Stimulated activated naive B cell treated with anti-CD40 and anti-IgM and Interleukin-4, amounts not matched to agents 10 μg/mL and 1 μg/mL and 100 μg/mL, for 72 hours (primary cell): ENCODE data around the gene NUS1.
A peak's percentile ranks its signal among the peaks of the same experiment; 100 is the strongest.
"Not testable (repeated sequence)": the region's sequence is repeated elsewhere in the genome, so short reads cannot be mapped to it uniquely, and the experiment has no call there.

Source experiments
- ATAC-seq, 2 donors: fragments of 150-1000 bp; cut with Tn5 transposase; replicated peaks; 2 replicates each; pipeline ENCODE4 v1.10.0; 2021; ENCODE audit warnings: moderate library complexity in 1 of 2
- DNase-seq: peaks from one replicate; pipeline ENCODE4 v3.0.0; 2021
- H3K27ac Mint-ChIP-seq: one replicate; pipeline ENCODE4 v1.8.0; 2022; ENCODE audit warnings: mild to moderate bottlenecking, mixed read lengths
- H3K27me3 Mint-ChIP-seq, 2 donors: one replicate each; pipeline ENCODE4 v1.8.0; 2022; ENCODE audit warnings: mixed read lengths in 2 of 2
- H3K36me3 Mint-ChIP-seq, 2 donors: one replicate each; pipeline ENCODE4 v1.8.0; 2022; ENCODE audit warnings: mixed read lengths in 2 of 2, mild to moderate bottlenecking in 1 of 2
- H3K4me1 Mint-ChIP-seq, 2 donors: one replicate each; pipeline ENCODE4 v1.8.0; 2022; ENCODE audit warnings: mixed read lengths in 2 of 2, mild to moderate bottlenecking in 1 of 2
- H3K4me3 Mint-ChIP-seq, 2 donors: one replicate each; pipeline ENCODE4 v1.8.0; 2022; ENCODE audit warnings: mild to moderate bottlenecking in 2 of 2, mixed read lengths in 2 of 2, moderate library complexity in 1 of 2
- H3K9me3 Mint-ChIP-seq, 2 donors: one replicate each; pipeline ENCODE4 v1.8.0; 2022; ENCODE audit warnings: mixed read lengths in 2 of 2, mild to moderate bottlenecking in 1 of 2

The NUS1 gene

GRCh38 chr6:117674991-117675657 lies at the start of gene NUS1:
Gene NUS1, plus strand, starts transcription at chr6:117675469. Its CDS starts 202 bp downstream, at chr6:117675671.
- Mint-ChIP-seq H3K4me1 (peaks cover 34 to 50% of the 10 kb centered on the region in 2 donors), H3K4me3 (peak within 1 kb of the TSS; percentile 91 to 96), H3K27me3 (no peaks in the 10 kb centered on the region), H3K36me3 (peaks cover 9 to 29% of the 10 kb centered on the region in 2 donors), H3K27ac (peak within 1 kb of the TSS; percentile 97), H3K9me3 (no peaks in the 10 kb centered on the region)
- ATAC-seq (peak; percentile 97 to 98), DNase-seq (peak; percentile 98)

- Mint-ChIP-seq H3K4me3 (no peak overlapping the region), H3K27ac (no peak overlapping the region), H3K36me3 (peaks cover 0 to 3% of the 10 kb centered on the region in 2 donors), H3K4me1 (no peaks in the 10 kb centered on the region), H3K27me3 (peaks cover 7 to 8% of the 10 kb centered on the region in 2 donors), H3K9me3 (peaks cover 7 to 13% of the 10 kb centered on the region in 2 donors)
- DNase-seq (no peak), ATAC-seq (no peak)
Observed at GRCh38 chr6:117627533-117627932, 47.7 kb upstream of the NUS1 start.

- Mint-ChIP-seq H3K4me1 (no peaks in the 10 kb centered on the region), H3K27me3 (peaks cover 12% of the 10 kb centered on the region in 2 donors), H3K36me3 (peaks cover 0 to 3% of the 10 kb centered on the region in 2 donors), H3K27ac (no peak overlapping the region), H3K4me3 (no peak overlapping the region), H3K9me3 (peaks cover 4 to 9% of the 10 kb centered on the region in 2 donors)
- DNase-seq (no peak), ATAC-seq (no peak)
Observed at GRCh38 chr6:117629119-117629660, 46.1 kb upstream of the NUS1 start.

- ATAC-seq (no peak), DNase-seq (no peak)
- H3K27ac Mint-ChIP-seq, result no peak overlapping the region
- H3K27me3 Mint-ChIP-seq, result peaks cover 7 to 10% of the 10 kb centered on the region in 2 donors
- H3K4me3 Mint-ChIP-seq, result no peak overlapping the region
- H3K36me3 Mint-ChIP-seq, result no peaks in the 10 kb centered on the region
- no peaks in the 10 kb centered on the region for H3K4me1 Mint-ChIP-seq
- peaks cover 4 to 5% of the 10 kb centered on the region in 2 donors for H3K9me3 Mint-ChIP-seq
Observed at GRCh38 chr6:117637770-117638169, 37.5 kb upstream of the NUS1 start.

GRCh38 chr6:117642976-117643375 lies 32.3 kb upstream of the NUS1 start:
- Mint-ChIP-seq H3K27ac (no peak overlapping the region), H3K9me3 (peaks cover 0 to 4% of the 10 kb centered on the region in 2 donors), H3K27me3 (peaks cover 13 to 15% of the 10 kb centered on the region in 2 donors), H3K4me3 (no peak overlapping the region), H3K4me1 (no peaks in the 10 kb centered on the region), H3K36me3 (peaks cover 4 to 10% of the 10 kb centered on the region in 2 donors)
- DNase-seq (no peak), ATAC-seq (no peak)

DNA sequence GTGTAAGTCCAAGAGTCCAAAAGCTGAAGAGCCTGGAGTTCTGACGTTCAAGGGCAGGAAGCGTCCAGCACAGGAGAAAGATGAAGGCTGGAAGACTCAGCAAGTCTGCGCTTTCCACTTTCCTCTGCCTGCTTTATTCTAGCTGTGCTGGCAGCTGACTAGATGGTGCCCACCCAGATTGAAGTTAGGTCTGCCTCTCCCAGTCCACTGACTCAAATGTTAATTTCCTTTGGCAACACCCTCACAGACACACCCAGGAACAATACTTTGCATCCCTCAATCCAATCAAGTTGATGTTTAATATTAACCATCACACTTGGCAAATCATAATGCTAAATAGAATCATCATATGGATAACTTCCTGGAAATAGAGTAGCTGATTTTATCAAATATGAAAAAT lies 23.3 kb upstream of the NUS1 start:
- not testable (repeated sequence) for ATAC-seq, H3K4me3 Mint-ChIP-seq, DNase-seq, H3K9me3 Mint-ChIP-seq, H3K27me3 Mint-ChIP-seq, H3K27ac Mint-ChIP-seq, H3K4me1 Mint-ChIP-seq
- peaks cover 2 to 14% of the 10 kb centered on the region in 2 donors for H3K36me3 Mint-ChIP-seq

- Mint-ChIP-seq H3K9me3 (peaks cover 0 to 5% of the 10 kb centered on the region in 2 donors), H3K36me3 (peaks cover 8 to 19% of the 10 kb centered on the region in 2 donors), H3K27ac (no peak overlapping the region), H3K27me3 (no peaks in the 10 kb centered on the region), H3K4me3 (no peak overlapping the region), H3K4me1 (no peaks in the 10 kb centered on the region)
- DNase-seq (no peak), ATAC-seq (no peak)
Observed at GRCh38 chr6:117653949-117654348, 21.3 kb upstream of the NUS1 start.

GRCh38 chr6:117655380-117655779 lies 19.9 kb upstream of the NUS1 start:
- no peak for DNase-seq
- Mint-ChIP-seq H3K9me3 (peaks cover 0 to 2% of the 10 kb centered on the region in 2 donors), H3K4me1 (no peaks in the 10 kb centered on the region), H3K27me3 (no peaks in the 10 kb centered on the region), H3K4me3 (no peak overlapping the region), H3K27ac (no peak overlapping the region), H3K36me3 (peaks cover 9 to 18% of the 10 kb centered on the region in 2 donors)
- no peak for ATAC-seq

DNA sequence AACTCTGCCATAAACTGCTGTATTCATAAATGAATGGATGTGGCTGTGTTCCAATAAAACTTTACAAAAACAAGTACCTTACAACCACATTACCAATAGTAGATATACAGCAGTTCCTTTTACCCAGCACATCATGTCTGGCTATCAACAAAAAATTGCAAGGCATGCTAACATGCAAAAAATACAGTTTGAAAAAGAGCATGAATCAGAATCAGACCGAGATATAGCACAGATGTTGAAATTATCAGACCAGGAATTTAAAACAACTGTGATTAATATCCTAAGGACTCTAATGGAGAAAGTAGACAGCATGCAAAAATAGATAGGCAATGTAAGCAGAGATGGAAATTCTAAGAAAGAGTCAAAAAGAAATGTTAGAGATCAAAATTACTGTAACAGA lies 8.4 kb upstream of the NUS1 start:
- Mint-ChIP-seq H3K9me3 (no peaks in the 10 kb centered on the region), H3K27ac (no peak overlapping the region), H3K27me3 (peaks cover 8 to 17% of the 10 kb centered on the region in 2 donors), H3K4me1 (peaks cover 0 to 2% of the 10 kb centered on the region in 2 donors), H3K36me3 (peaks cover 8 to 22% of the 10 kb centered on the region in 2 donors), H3K4me3 (no peak overlapping the region)
- ATAC-seq (no peak), DNase-seq (no peak)

GRCh38 chr6:117668736-117669135 lies 6.5 kb upstream of the NUS1 start:
- ATAC-seq, result no peak
- peaks cover 8 to 12% of the 10 kb centered on the region in 2 donors for H3K27me3 Mint-ChIP-seq
- H3K4me1 Mint-ChIP-seq, result peaks cover 2 to 5% of the 10 kb centered on the region in 2 donors
- H3K4me3 Mint-ChIP-seq, result no peak overlapping the region
- no peaks in the 10 kb centered on the region for H3K9me3 Mint-ChIP-seq
- H3K36me3 Mint-ChIP-seq, result peaks cover 5 to 15% of the 10 kb centered on the region in 2 donors
- DNase-seq, result no peak
- H3K27ac Mint-ChIP-seq, result no peak overlapping the region

DNA sequence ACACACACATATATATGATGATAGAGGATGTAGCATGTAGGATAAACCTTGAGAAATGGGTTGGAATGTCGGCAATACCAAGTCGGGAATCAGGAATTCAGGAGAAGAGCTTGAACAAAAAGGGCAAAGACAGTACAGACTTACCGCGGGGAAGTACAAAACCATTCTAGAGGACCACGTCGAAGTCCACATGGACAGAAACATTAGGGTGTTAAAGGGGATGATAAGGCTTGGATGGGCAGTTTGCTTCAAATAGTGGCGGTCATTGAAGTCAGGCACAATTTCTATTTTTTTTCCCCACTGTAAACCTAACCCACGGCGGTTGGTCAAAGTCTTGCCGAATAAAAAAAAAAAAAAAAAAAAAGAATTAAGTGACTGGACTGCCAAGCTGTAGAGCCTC lies 766 bp upstream of the NUS1 start:
- Mint-ChIP-seq H3K27me3 (no peaks in the 10 kb centered on the region), H3K4me1 (peaks cover 32 to 45% of the 10 kb centered on the region in 2 donors), H3K4me3 (peak overlapping the region; percentile 91 to 96), H3K27ac (peak overlapping the region; percentile 96), H3K9me3 (no peaks in the 10 kb centered on the region), H3K36me3 (peaks cover 9 to 23% of the 10 kb centered on the region in 2 donors)
- no peak for ATAC-seq
- DNase-seq, result no peak

GRCh38 chr6:117675658-117676301 lies 511 bp downstream of the NUS1 start:
- Mint-ChIP-seq H3K4me3 (peak overlapping the region; percentile 91 to 96), H3K27ac (peak overlapping the region; percentile 97), H3K36me3 (peaks cover 9 to 29% of the 10 kb centered on the region in 2 donors), H3K4me1 (peaks cover 36 to 57% of the 10 kb centered on the region in 2 donors)
- DNase-seq (peak; percentile 4), ATAC-seq (peak; percentile 50 to 51)
- not testable (repeated sequence) for H3K27me3 Mint-ChIP-seq, H3K9me3 Mint-ChIP-seq

GRCh38 chr6:117676577-117677218 lies 1.4 kb downstream of the NUS1 start:
- Mint-ChIP-seq H3K4me1 (peaks cover 42 to 66% of the 10 kb centered on the region in 2 donors), H3K27ac (peak overlapping the region; percentile 97), H3K36me3 (peaks cover 13 to 34% of the 10 kb centered on the region in 2 donors), H3K27me3 (no peaks in the 10 kb centered on the region), H3K9me3 (no peaks in the 10 kb centered on the region), H3K4me3 (peak overlapping the region; percentile 91 to 96)
- ATAC-seq, result no peak
- DNase-seq, result no peak

DNA sequence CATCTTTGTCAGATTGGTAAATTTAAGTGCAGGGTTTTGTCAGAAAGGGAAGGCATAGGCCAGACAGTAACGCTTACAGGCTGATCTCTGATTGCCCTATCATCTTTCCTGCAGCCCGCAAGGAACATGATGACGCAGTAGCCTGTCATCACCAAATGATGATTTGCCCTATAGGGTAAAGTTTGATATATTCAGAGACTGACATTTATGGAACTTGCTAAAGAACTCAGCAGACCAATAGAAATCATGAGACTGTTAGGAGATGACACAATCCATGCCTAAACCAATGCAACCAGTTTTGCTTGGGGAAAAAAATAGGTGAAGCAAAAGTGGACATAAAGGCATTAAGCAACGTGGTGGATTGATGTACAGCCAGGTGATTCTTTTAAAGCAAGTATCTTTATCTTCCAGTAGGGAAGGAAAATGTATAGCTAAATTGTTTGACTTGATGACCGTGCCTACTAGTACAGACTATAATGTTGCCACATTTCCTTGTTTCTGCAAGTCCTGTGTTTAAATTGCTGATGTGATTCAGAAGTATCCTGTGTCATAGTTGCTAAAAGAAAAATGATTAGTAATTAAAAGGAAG lies 2.4 kb downstream of the NUS1 start:
- Mint-ChIP-seq H3K27ac (no peak overlapping the region), H3K36me3 (peaks cover 13 to 39% of the 10 kb centered on the region in 2 donors), H3K27me3 (no peaks in the 10 kb centered on the region), H3K4me3 (peak overlapping the region in 1 of 2 donors; percentile 96), H3K4me1 (peaks cover 47 to 75% of the 10 kb centered on the region in 2 donors), H3K9me3 (no peaks in the 10 kb centered on the region)
- ATAC-seq, result no peak
- no peak for DNase-seq
